ENCODE measurements around the gene CA5B.
"Not testable (repeated sequence)": the region's sequence is repeated elsewhere in the genome, so short reads cannot be mapped to it uniquely, and the experiment has no call there.

The CA5B gene

GRCh38 chrX:15737959-15738902, at the start of gene CA5B:
TSS of gene CA5B (plus strand) at chrX:15738270. CDS start at chrX:15750024, 11,754 bp downstream.
- Histone ChIP-seq H3K4me3 (ENCODE audit: low read depth in 1 of 2, low read length in 1 of 2) (peak within 1 kb of the TSS; percentile 64 to 65), H3K27me3 (no peaks in the 10 kb centered on the region), H3K36me3 (no peaks in the 10 kb centered on the region), H3K4me1 (ENCODE audit: control insufficient read depth in 1 of 2, insufficient read depth in 1 of 2, low read depth in 1 of 2, low read length in 1 of 2) (peaks cover 9 to 12% of the 10 kb centered on the region in 2 experiments), H3K9me3 (no peaks in the 10 kb centered on the region), H3K27ac (peak within 1 kb of the TSS; percentile 36)
- TF ChIP-seq CTCF (IDR thresholded peaks at IDR 0.05) = no peak

- no peak overlapping the region for H3K27ac ChIP-seq
- H3K4me1 ChIP-seq (ENCODE audit: control insufficient read depth in 1 of 2, insufficient read depth in 1 of 2, low read depth in 1 of 2, low read length in 1 of 2) = no peaks in the 10 kb centered on the region
- no peak overlapping the region for H3K4me3 ChIP-seq (ENCODE audit: low read depth in 1 of 2, low read length in 1 of 2)
- H3K36me3 ChIP-seq = peaks cover 14% of the 10 kb centered on the region
- no peaks in the 10 kb centered on the region for H3K27me3 ChIP-seq
- no peaks in the 10 kb centered on the region for H3K9me3 ChIP-seq
- no peak for TF ChIP-seq CTCF (IDR thresholded peaks at IDR 0.05)
These were observed 43.1 kb upstream of the CA5B start for GRCh38 chrX:15694941-15695451.

- Histone ChIP-seq H3K4me3 (ENCODE audit: low read depth in 1 of 2, low read length in 1 of 2) (no peak overlapping the region), H3K27me3 (no peaks in the 10 kb centered on the region)
- TF ChIP-seq CTCF (IDR thresholded peaks at IDR 0.05) = no peak
These were observed 41.6 kb upstream of the CA5B start for GRCh38 chrX:15696516-15696915.

GRCh38 chrX:15702488-15703371, 35.3 kb upstream of the CA5B start:
- H3K27me3 ChIP-seq = no peaks in the 10 kb centered on the region
- H3K27ac ChIP-seq = no peak overlapping the region
- no peak overlapping the region for H3K4me3 ChIP-seq (ENCODE audit: low read depth in 1 of 2, low read length in 1 of 2)
- peaks cover 11% of the 10 kb centered on the region for H3K36me3 ChIP-seq
- TF ChIP-seq CTCF (IDR thresholded peaks at IDR 0.05) = no peak
- no peaks in the 10 kb centered on the region for H3K9me3 ChIP-seq
- no peaks in the 10 kb centered on the region for H3K4me1 ChIP-seq (ENCODE audit: control insufficient read depth in 1 of 2, insufficient read depth in 1 of 2, low read depth in 1 of 2, low read length in 1 of 2)

More at GRCh38 chrX:15696516-15696915, 41.6 kb upstream of the CA5B start:
- Histone ChIP-seq H3K36me3 (peaks cover 16% of the 10 kb centered on the region), H3K9me3 (no peaks in the 10 kb centered on the region), H3K27ac (no peak overlapping the region), H3K4me1 (ENCODE audit: control insufficient read depth in 1 of 2, insufficient read depth in 1 of 2, low read depth in 1 of 2, low read length in 1 of 2) (no peaks in the 10 kb centered on the region)

GRCh38 chrX:15703809-15704208, 34.3 kb upstream of the CA5B start:
- H3K27ac ChIP-seq; H3K9me3 ChIP-seq; H3K4me1 ChIP-seq (ENCODE audit: control insufficient read depth in 1 of 2, insufficient read depth in 1 of 2, low read depth in 1 of 2, low read length in 1 of 2); H3K4me3 ChIP-seq (ENCODE audit: low read depth in 1 of 2, low read length in 1 of 2); H3K27me3 ChIP-seq: not testable (repeated sequence)
- peaks cover 10% of the 10 kb centered on the region for H3K36me3 ChIP-seq

GRCh38 chrX:15704273-15704672, 33.8 kb upstream of the CA5B start:
- not testable (repeated sequence) for H3K27me3 ChIP-seq; H3K9me3 ChIP-seq; H3K4me3 ChIP-seq (ENCODE audit: low read depth in 1 of 2, low read length in 1 of 2); H3K4me1 ChIP-seq (ENCODE audit: control insufficient read depth in 1 of 2, insufficient read depth in 1 of 2, low read depth in 1 of 2, low read length in 1 of 2); H3K27ac ChIP-seq
- H3K36me3 ChIP-seq = peaks cover 10% of the 10 kb centered on the region

Measured in neutrophil (primary cell).